K562 (cell line): ENCODE results near the gene ZBTB22. TPM values are rescaled to one million over a fixed set of nuclear protein-coding genes. Genes with fewer than 3 reads are reported as not detected.

Experiments used
- BRCA1 ChIP-seq, 2 experiments: fragments of 450-650 bp in 1 of 2; sonication (generic) in 1 of 2; formaldehyde crosslinking in 1 of 2; IDR thresholded peaks; 2 replicates each; pipeline versions ENCODE4 v1.5.0 to v1.6.1; 2017 to 2020; ENCODE audit warnings: mild to moderate bottlenecking in 1 of 2, missing genetic modification reagents in 1 of 2
- PURB ChIP-seq: sonication (generic); formaldehyde crosslinking; IDR thresholded peaks from 2 replicates; pipeline ENCODE4 v1.9.0; 2021; ENCODE audit warnings: low read depth, mild to moderate bottlenecking, missing genetic modification reagents
- ZNF311 ChIP-seq: fragments of 250-450 bp; sonication (Bioruptor Pico); IDR thresholded peaks from 2 replicates; pipeline ENCODE4 v1.4.0; 2020; ENCODE audit warnings: mild to moderate bottlenecking, moderate library complexity
- ZNF830 ChIP-seq: fragments of 250-450 bp; sonication (Bioruptor Pico); IDR thresholded peaks from 2 replicates; pipeline ENCODE4 v1.5.0; 2021; ENCODE audit warnings: mild to moderate bottlenecking
- polyA plus RNA-seq, 8 experiments: library from polyadenylated mRNA; depleted of rRNA in 4 of 8; stranded (reverse) in 5 of 8; unstranded in 3 of 8; fragments of >200 nt; fragmentation: Nextera tagmentation in 2 of 8; fragmentation: Illumina TruSeq in 1 of 8; extraction: Ambion mirVana in 2 of 8; extraction: Trizol in 1 of 8; gene quantifications; 2 replicates each; pipeline versions ENCODE4 v1.2.1 to v1.2.3, GENCODE V29; 2011 to 2014; ENCODE audit warnings: inconsistent platforms in 1 of 8, missing spikeins in 1 of 8
- total RNA-seq, 7 experiments: library from RNA; depleted of rRNA in 6 of 7; stranded (reverse); fragments of >200 nt in 6 of 7; fragmentation: Illumina TruSeq in 2 of 7; extraction: Trizol in 2 of 7; gene quantifications; 2 replicates each; pipeline versions ENCODE4 v1.2.1 to v1.2.3, GENCODE V29; 2011 to 2021; ENCODE audit warnings: low replicate concordance in 1 of 7
- TF ChIP-seq, protein P1 (sequence below), 2 experiments: fragments of 450-650 bp; IDR thresholded peaks; 2 replicates each; pipeline ENCODE4 v1.6.1; 2016; ENCODE audit warnings: mild to moderate bottlenecking in 2 of 2, borderline replicate concordance in 1 of 2, low read depth in 1 of 2, moderate library complexity in 1 of 2
- TF ChIP-seq, protein P2 (sequence below): sonication (generic); formaldehyde crosslinking; IDR thresholded peaks from 2 replicates; pipeline ENCODE4 v1.8.0; 2022; ENCODE audit warnings: mild to moderate bottlenecking, missing genetic modification reagents
- TF ChIP-seq, protein P3 (sequence below): fragments of 250-450 bp; sonication (Bioruptor Pico); IDR thresholded peaks from 2 replicates; pipeline ENCODE4 v1.8.0; 2022; ENCODE audit warnings: moderate library complexity, mild to moderate bottlenecking, inconsistent platforms
- TF ChIP-seq, protein P4 (sequence below), 3 experiments: IDR thresholded peaks in 2 of 3; conservative IDR thresholded peaks in 1 of 3; 2 replicates each; pipeline ENCODE4 v1.5.1; 2011 to 2012; ENCODE audit warnings: low read length in 3 of 3, mild to moderate bottlenecking in 3 of 3, control low read depth in 2 of 3, improper control_type of control experiment in 1 of 3, inconsistent platforms in 1 of 3, low read depth in 1 of 3, mixed read lengths in 1 of 3, moderate library complexity in 1 of 3; ENCODE audit not compliant: insufficient read depth in 2 of 3
- TF ChIP-seq, protein P5 (sequence below): sonication (generic); formaldehyde crosslinking; IDR thresholded peaks from 2 replicates; pipeline ENCODE4 v1.9.0; 2022; ENCODE audit warnings: mild to moderate bottlenecking, missing genetic modification reagents
- TF ChIP-seq, protein P6 (sequence below): sonication (generic); formaldehyde crosslinking; IDR thresholded peaks from 2 replicates; pipeline ENCODE4 v1.8.0; 2023; ENCODE audit warnings: mild to moderate bottlenecking, missing genetic modification reagents

Gene ZBTB22
- total and polyA plus RNA-seq, 9 of the 15 experiments (the other 6 are each of a cell fraction or from before 2014, with no cell fraction given) = 0.21 to 11.9 (median 7.1) TPM

DNA sequence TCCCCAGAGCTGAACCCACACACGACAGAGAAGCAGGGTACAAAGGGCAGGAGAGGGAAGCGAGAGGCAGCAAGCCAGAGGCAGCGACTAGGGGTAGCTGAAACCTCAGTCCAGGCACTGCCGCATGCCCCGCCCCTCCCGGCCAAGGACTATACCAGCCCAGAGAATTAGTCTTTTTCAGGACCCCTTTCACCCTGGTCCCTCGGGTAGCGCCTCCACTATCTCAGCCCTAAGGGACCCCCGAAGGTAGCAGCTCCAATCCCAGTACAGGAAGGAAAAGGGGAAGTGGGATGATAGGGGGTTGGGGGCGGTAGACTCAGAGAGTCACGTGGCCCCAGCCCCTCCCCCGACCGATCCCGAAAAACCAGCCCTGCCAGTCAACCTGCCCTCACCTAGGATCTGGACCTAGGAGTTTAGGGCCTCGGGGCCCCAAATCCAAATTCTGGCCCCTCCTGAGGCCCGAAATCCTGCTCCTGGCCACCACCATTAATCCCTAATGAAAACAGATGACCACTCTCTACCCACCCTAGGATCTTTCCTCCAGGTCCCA lies 20.1 kb downstream of the ZBTB22 start (continued):
- TF ChIP-seq, protein P1, sequence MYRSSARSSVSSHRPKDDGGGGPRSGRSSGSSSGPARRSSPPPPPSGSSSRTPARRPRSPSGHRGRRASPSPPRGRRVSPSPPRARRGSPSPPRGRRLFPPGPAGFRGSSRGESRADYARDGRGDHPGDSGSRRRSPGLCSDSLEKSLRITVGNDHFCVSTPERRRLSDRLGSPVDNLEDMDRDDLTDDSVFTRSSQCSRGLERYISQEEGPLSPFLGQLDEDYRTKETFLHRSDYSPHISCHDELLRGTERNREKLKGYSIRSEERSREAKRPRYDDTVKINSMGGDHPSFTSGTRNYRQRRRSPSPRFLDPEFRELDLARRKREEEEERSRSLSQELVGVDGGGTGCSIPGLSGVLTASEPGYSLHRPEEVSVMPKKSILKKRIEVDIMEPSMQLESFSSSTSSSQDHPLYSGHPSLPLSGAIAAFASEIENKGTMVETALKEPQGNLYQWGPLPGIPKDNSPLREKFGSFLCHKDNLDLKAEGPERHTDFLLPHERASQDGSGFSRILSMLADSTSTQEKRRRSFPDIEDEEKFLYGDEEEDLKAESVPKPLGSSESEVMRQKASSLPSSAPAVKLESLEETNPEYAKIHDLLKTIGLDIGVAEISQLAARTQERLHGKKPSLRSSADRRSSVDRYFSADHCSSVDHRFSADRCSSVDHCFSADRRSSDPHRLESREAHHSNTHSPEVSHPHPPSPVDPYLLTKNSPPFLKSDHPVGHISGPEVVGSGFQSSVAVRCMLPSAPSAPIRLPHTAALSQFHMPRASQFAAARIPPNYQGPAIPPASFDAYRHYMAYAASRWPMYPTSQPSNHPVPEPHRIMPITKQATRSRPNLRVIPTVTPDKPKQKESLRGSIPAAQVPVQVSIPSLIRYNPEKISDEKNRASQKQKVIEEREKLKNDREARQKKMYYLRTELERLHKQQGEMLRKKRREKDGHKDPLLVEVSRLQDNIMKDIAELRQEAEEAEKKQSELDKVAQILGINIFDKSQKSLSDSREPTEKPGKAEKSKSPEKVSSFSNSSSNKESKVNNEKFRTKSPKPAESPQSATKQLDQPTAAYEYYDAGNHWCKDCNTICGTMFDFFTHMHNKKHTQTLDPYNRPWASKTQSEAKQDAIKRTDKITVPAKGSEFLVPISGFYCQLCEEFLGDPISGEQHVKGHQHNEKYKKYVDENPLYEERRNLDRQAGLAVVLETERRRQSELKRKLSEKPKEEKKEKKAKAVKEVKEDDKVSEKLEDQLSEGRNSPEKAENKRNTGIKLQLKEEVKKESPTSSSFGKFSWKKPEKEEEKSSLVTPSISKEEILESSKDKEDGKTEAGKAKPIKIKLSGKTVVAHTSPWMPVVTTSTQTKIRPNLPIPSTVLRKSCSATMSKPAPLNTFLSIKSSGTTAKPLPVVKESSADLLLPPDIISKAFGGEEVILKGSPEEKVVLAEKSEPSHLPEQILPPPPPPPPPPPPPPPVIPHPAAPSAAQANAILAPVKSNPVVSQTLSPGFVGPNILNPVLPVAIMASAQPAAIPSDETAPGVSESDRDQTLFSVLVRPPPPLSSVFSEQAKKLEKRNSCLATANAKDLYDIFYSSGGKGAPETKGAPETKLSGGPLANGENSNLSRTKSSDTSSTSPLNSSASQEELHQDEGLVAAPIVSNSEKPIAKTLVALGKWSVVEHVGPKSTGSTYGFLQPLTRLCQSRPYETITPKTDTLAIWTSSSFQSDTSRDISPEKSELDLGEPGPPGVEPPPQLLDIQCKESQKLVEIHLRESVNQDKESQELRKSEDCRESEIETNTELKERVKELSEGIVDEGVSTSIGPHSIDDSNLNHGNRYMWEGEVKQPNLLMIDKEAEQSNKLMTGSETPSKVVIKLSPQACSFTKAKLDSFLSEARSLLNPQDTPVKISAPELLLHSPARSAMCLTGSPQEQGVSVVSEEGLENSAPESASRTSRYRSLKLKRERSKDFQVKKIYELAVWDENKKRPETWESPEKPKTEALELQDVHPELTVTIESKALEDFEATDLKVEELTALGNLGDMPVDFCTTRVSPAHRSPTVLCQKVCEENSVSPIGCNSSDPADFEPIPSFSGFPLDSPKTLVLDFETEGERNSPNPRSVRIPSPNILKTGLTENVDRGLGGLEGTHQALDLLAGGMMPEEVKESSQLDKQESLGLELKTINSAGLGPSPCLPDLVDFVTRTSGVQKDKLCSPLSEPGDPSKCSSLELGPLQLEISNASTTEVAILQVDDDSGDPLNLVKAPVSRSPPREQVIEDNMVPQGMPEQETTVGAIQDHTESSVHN (IDR thresholded peaks at IDR 0.05; ENCODE audit: borderline replicate concordance in 1 of 2, low read depth in 1 of 2) = no peak
- TF ChIP-seq ZNF311 (no peak), BRCA1 (IDR thresholded peaks at IDR 0.05) (no peak), BRCA1 (CRISPR knock-in tag; IDR thresholded peaks at IDR 0.05) (no peak), PURB (CRISPR knock-in tag) (no peak), ZNF830 (CRISPR knock-in tag) (no peak)
- TF ChIP-seq, protein P2, sequence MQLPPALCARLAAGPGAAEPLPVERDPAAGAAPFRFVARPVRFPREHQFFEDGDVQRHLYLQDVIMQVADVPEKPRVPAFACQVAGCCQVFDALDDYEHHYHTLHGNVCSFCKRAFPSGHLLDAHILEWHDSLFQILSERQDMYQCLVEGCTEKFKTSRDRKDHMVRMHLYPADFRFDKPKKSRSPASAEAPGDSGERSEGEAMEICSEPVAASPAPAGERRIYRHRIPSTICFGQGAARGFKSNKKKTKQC (CRISPR knock-in tag) = no peak
- TF ChIP-seq, protein P3, sequence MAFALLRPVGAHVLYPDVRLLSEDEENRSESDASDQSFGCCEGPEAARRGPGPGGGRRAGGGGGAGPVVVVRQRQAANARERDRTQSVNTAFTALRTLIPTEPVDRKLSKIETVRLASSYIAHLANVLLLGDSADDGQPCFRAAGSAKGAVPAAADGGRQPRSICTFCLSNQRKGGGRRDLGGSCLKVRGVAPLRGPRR (CRISPR knock-in tag) = no peak
- TF ChIP-seq, protein P4, sequence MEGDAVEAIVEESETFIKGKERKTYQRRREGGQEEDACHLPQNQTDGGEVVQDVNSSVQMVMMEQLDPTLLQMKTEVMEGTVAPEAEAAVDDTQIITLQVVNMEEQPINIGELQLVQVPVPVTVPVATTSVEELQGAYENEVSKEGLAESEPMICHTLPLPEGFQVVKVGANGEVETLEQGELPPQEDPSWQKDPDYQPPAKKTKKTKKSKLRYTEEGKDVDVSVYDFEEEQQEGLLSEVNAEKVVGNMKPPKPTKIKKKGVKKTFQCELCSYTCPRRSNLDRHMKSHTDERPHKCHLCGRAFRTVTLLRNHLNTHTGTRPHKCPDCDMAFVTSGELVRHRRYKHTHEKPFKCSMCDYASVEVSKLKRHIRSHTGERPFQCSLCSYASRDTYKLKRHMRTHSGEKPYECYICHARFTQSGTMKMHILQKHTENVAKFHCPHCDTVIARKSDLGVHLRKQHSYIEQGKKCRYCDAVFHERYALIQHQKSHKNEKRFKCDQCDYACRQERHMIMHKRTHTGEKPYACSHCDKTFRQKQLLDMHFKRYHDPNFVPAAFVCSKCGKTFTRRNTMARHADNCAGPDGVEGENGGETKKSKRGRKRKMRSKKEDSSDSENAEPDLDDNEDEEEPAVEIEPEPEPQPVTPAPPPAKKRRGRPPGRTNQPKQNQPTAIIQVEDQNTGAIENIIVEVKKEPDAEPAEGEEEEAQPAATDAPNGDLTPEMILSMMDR (IDR thresholded peaks at IDR 0.05 in 2 of 3, conservative IDR thresholded peaks at IDR 0.05 in 1 of 3; ENCODE audit: insufficient read depth in 2 of 3, low read depth in 1 of 3, low read length in 3 of 3) = no peak
- TF ChIP-seq, protein P5, sequence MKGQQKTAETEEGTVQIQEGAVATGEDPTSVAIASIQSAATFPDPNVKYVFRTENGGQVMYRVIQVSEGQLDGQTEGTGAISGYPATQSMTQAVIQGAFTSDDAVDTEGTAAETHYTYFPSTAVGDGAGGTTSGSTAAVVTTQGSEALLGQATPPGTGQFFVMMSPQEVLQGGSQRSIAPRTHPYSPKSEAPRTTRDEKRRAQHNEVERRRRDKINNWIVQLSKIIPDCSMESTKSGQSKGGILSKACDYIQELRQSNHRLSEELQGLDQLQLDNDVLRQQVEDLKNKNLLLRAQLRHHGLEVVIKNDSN (CRISPR knock-in tag) = peak; percentile 92
- TF ChIP-seq, protein P6, sequence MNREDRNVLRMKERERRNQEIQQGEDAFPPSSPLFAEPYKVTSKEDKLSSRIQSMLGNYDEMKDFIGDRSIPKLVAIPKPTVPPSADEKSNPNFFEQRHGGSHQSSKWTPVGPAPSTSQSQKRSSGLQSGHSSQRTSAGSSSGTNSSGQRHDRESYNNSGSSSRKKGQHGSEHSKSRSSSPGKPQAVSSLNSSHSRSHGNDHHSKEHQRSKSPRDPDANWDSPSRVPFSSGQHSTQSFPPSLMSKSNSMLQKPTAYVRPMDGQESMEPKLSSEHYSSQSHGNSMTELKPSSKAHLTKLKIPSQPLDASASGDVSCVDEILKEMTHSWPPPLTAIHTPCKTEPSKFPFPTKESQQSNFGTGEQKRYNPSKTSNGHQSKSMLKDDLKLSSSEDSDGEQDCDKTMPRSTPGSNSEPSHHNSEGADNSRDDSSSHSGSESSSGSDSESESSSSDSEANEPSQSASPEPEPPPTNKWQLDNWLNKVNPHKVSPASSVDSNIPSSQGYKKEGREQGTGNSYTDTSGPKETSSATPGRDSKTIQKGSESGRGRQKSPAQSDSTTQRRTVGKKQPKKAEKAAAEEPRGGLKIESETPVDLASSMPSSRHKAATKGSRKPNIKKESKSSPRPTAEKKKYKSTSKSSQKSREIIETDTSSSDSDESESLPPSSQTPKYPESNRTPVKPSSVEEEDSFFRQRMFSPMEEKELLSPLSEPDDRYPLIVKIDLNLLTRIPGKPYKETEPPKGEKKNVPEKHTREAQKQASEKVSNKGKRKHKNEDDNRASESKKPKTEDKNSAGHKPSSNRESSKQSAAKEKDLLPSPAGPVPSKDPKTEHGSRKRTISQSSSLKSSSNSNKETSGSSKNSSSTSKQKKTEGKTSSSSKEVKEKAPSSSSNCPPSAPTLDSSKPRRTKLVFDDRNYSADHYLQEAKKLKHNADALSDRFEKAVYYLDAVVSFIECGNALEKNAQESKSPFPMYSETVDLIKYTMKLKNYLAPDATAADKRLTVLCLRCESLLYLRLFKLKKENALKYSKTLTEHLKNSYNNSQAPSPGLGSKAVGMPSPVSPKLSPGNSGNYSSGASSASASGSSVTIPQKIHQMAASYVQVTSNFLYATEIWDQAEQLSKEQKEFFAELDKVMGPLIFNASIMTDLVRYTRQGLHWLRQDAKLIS (CRISPR knock-in tag) = no peak
